Measurements from ENCODE around the gene HEBP1. TPM values are rescaled to one million over a fixed set of nuclear protein-coding genes. Genes with fewer than 3 reads are reported as not detected.
A peak's percentile ranks its signal among the peaks of the same experiment; 100 is the strongest.

Gene HEBP1
- total RNA-seq: 10 to 100 TPM; 10.8 to 13.5 (median 11.9) TPM
- 5.7 TPM for total RNA-seq (2013)

DNA sequence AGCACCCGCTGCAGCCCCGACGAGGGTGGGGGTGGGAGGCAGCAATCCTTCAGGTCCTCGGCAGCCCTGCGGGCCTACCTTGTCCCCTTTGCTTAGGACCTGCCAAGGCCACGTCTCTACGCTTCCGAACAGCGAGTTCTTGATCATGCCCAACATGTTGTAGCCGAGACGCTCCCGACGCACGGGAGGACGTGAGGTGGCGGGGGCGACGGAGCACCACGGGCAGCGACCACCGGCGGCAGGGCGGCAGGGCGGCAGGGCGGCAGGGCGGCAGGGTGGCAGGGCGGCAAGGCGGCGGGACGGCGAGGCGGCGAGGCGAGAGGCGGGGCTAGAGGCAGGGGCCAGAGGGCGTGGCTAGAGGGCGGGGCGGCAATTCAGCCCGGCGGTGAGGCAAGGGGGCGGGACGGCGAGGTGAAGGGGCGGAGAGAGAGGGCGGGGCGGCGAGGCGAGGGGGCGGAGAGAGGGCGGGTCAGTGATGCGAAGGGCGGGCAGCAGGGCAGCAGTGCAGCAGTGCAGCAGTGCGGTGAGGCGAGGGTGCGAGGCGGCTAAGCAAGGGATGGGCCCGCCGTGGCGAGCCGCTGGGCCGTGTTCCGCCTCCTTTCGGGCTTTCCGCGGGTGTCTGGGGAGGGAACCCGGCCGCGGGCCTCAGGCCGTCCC, at the start of gene HEBP1:
Gene HEBP1 (minus strand): TSS at position 307 of the 657 bp plus-strand sequence. CDS start 151 bp downstream, at position 156.
- Histone ChIP-seq H3K9me3 (ENCODE audit: control insufficient read depth, insufficient read depth, low read length) (no peaks in the 10 kb centered on the region), H3K4me3 (ENCODE audit: low read length) (peak within 1 kb of the TSS; percentile 78), H3K4me1 (ENCODE audit: control insufficient read depth, insufficient read depth, low read length) (peaks cover 25% of the 10 kb centered on the region), H3K36me3 (ENCODE audit: control insufficient read depth, insufficient read depth, low read length) (no peaks in the 10 kb centered on the region), H3K27ac (ENCODE audit: low read length) (peak within 1 kb of the TSS; percentile 76), H3K27me3 (ENCODE audit: control insufficient read depth, insufficient read depth, low read length) (peaks cover 2% of the 10 kb centered on the region)
- H3K27me3 Mint-ChIP-seq (ENCODE audit: low read depth in 2 of 2): peaks cover 0 to 4% of the 10 kb centered on the region in 2 donors
- H3K4me1 Mint-ChIP-seq: peaks cover 24 to 46% of the 10 kb centered on the region in 2 donors
- under 1% methylated on average over 69 of the region's 69 CpGs for WGBS (ENCODE audit: insufficient coverage)
- intact Hi-C loops (cut with micrococcal nuclease): loop anchor here (1.0 to 10.0 kb wide), 3 partner anchors 98 to 645 kb away; partner anchors contain the start of genes BORCS5 and MANSC1
- ATAC-seq (peak; percentile 89 to 99 (median 92)), DNase-seq (peak; percentile 96)
- TF ChIP-seq, protein P1, sequence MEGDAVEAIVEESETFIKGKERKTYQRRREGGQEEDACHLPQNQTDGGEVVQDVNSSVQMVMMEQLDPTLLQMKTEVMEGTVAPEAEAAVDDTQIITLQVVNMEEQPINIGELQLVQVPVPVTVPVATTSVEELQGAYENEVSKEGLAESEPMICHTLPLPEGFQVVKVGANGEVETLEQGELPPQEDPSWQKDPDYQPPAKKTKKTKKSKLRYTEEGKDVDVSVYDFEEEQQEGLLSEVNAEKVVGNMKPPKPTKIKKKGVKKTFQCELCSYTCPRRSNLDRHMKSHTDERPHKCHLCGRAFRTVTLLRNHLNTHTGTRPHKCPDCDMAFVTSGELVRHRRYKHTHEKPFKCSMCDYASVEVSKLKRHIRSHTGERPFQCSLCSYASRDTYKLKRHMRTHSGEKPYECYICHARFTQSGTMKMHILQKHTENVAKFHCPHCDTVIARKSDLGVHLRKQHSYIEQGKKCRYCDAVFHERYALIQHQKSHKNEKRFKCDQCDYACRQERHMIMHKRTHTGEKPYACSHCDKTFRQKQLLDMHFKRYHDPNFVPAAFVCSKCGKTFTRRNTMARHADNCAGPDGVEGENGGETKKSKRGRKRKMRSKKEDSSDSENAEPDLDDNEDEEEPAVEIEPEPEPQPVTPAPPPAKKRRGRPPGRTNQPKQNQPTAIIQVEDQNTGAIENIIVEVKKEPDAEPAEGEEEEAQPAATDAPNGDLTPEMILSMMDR (IDR thresholded peaks at IDR 0.05): no peak
- peak within 1 kb of the TSS; percentile 92 for H3K4me3 Mint-ChIP-seq
- H3K9me3 Mint-ChIP-seq: no peaks in the 10 kb centered on the region
- H3K27ac Mint-ChIP-seq: peak within 1 kb of the TSS; percentile 78 to 89
- H3K36me3 Mint-ChIP-seq: no peaks in the 10 kb centered on the region

GRCh38 chr12:13049816-13050215, 49.8 kb upstream of the HEBP1 start:
- no peak for DNase-seq
- H3K27ac Mint-ChIP-seq: no peak overlapping the region
- intact Hi-C loops (cut with micrococcal nuclease): no loop called here
- TF ChIP-seq, protein P1 (IDR thresholded peaks at IDR 0.05): no peak
- H3K36me3 Mint-ChIP-seq: peaks cover 7% of the 10 kb centered on the region
- Histone ChIP-seq H3K4me1 (ENCODE audit: control insufficient read depth, insufficient read depth, low read length) (peaks cover 3% of the 10 kb centered on the region), H3K27me3 (ENCODE audit: control insufficient read depth, insufficient read depth, low read length) (no peaks in the 10 kb centered on the region), H3K4me3 (ENCODE audit: low read length) (no peak overlapping the region), H3K36me3 (ENCODE audit: control insufficient read depth, insufficient read depth, low read length) (no peaks in the 10 kb centered on the region), H3K27ac (ENCODE audit: low read length) (no peak overlapping the region), H3K9me3 (ENCODE audit: control insufficient read depth, insufficient read depth, low read length) (peaks cover 5% of the 10 kb centered on the region)
- H3K4me1 Mint-ChIP-seq: peaks cover 0 to 3% of the 10 kb centered on the region in 2 donors
- H3K4me3 Mint-ChIP-seq: no peak overlapping the region
- WGBS (ENCODE audit: insufficient coverage): 88% methylated on average over 2 of the region's 3 CpGs
- peaks cover 0 to 3% of the 10 kb centered on the region in 2 donors for H3K27me3 Mint-ChIP-seq (ENCODE audit: low read depth in 2 of 2)
- H3K9me3 Mint-ChIP-seq: peaks cover 0 to 3% of the 10 kb centered on the region in 2 donors
- no peak for ATAC-seq

- Mint-ChIP-seq H3K27ac (no peak overlapping the region), H3K27me3 (ENCODE audit: low read depth in 2 of 2) (peaks cover 8 to 9% of the 10 kb centered on the region in 2 donors), H3K4me1 (peaks cover 5 to 10% of the 10 kb centered on the region in 2 donors), H3K9me3 (no peaks in the 10 kb centered on the region), H3K4me3 (no peak overlapping the region), H3K36me3 (no peaks in the 10 kb centered on the region)
- Histone ChIP-seq H3K27ac (ENCODE audit: low read length) (no peak overlapping the region), H3K27me3 (ENCODE audit: control insufficient read depth, insufficient read depth, low read length) (no peaks in the 10 kb centered on the region), H3K9me3 (ENCODE audit: control insufficient read depth, insufficient read depth, low read length) (no peaks in the 10 kb centered on the region), H3K4me1 (ENCODE audit: control insufficient read depth, insufficient read depth, low read length) (peaks cover 10% of the 10 kb centered on the region), H3K36me3 (ENCODE audit: control insufficient read depth, insufficient read depth, low read length) (no peaks in the 10 kb centered on the region), H3K4me3 (ENCODE audit: low read length) (no peak overlapping the region)
- no peak for ATAC-seq
- WGBS (ENCODE audit: insufficient coverage): 86% methylated on average over 1 of the region's 1 CpG
- DNase-seq: no peak
- intact Hi-C loops (cut with micrococcal nuclease): no loop called here
- TF ChIP-seq, protein P1 (IDR thresholded peaks at IDR 0.05): no peak
Measured at GRCh38 chr12:13046964-13047363, 46.9 kb upstream of the HEBP1 start.

Data from natural killer cell (primary cell).